GM21423 (cell line): ENCODE results near the gene PIK3R3.
"Not testable (repeated sequence)": the region's sequence is repeated elsewhere in the genome, so short reads cannot be mapped to it uniquely, and the experiment has no call there.

ENCODE experiments used
- ATAC-seq: cut with Tn5 transposase; IDR thresholded peaks from one replicate; pipeline ENCODE4 v1.9.1; 2021; ENCODE audit warnings: mild to moderate bottlenecking, moderate library complexity; ENCODE audit not compliant: unreplicated experiment

The PIK3R3 gene

GRCh38 chr1:46113948-46114347 lies 18.5 kb downstream of the PIK3R3 start:
- ATAC-seq: no peak

DNA sequence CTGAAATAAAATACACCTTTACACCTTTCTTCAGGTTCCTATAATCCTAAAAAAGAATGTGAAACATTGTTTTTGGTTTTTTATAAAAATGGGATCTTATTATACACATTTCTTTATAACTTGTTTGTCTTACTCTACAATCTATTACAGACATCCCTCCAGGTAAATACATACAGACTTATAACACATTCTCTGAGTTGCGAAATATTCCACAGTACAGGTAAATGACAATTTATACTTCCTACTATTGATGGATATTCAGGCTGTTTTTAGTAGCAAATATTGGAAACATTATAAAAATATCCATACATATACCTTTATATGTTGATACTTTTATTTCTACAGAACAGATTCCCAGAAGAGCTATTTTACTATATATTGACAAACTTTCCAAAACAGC lies 20.3 kb downstream of the PIK3R3 start:
- ATAC-seq: no peak

DNA sequence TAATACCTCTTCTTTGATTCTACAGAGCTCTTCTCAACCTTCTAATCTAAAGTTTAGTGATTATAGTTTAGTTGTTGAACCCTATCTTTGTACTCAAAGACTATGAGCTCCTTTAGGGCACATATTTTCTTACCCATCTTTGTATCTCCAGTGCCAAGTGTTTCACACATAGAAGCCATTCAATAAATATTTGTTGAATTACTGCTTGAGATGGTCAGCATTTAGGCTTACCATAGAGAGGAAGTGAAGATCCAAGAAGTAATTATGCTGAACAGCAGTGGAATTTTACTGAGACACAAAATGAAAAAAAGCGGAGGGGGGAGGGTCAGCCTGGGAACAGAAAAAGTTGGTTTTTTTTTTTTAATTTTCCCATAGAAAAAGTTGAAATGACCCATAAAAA lies 21.9 kb downstream of the PIK3R3 start:
- ATAC-seq: no peak

DNA sequence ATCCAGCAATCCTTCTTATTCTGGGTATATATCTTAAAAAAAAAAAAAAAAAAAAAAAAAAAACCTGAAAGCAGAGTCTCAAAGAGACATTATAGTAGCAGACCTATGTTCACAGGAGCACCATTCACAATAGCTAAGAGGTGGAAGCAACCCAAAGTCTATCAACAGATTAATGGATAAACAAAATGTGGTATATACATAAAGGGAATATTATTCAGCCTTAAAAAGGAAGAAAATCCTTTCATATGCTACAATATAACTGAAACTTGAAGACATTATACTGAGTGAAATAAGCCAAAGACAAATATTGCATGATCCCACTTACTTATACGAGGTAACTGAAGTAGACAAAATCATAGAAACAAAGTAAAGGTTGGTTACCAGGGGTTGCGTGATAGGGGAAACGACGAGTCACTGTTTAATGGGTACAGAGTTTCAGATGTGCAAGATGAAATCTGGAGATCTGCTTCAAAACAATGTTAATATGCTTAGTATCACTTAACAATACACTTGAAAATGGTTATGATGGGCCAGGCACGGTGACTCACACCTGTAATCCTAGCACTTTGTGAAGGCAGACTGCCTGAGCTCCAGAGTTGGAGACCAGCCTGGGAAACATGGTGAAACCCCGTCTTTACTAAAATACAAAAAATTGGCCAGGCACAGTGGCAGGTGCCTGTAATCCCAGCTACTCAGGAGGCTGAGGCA lies 29.5 kb downstream of the PIK3R3 start:
- no peak for ATAC-seq

DNA sequence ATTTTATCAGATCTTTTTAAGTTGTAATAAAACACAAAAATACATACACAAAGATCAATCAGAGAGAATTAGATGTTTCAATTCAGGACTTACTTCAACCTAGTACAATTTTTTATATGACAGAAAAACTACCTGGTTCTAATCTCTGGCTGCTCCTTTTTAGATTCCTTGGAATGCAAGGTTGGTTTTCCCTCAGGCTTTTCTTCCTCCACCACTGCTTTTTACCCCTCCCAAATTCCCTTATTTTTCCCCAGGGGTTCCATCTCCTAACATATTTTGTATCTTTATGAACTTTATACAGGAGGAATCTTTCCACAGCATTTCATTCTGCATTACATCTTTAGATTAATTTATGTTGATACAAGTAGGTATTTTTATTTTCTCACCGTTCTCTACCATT lies 33.2 kb downstream of the PIK3R3 start:
- ATAC-seq: no peak

- no peak for ATAC-seq
These were observed 34.3 kb downstream of the PIK3R3 start for GRCh38 chr1:46098027-46098712.

GRCh38 chr1:46097149-46097472 lies 35.3 kb downstream of the PIK3R3 start:
- no peak for ATAC-seq

DNA sequence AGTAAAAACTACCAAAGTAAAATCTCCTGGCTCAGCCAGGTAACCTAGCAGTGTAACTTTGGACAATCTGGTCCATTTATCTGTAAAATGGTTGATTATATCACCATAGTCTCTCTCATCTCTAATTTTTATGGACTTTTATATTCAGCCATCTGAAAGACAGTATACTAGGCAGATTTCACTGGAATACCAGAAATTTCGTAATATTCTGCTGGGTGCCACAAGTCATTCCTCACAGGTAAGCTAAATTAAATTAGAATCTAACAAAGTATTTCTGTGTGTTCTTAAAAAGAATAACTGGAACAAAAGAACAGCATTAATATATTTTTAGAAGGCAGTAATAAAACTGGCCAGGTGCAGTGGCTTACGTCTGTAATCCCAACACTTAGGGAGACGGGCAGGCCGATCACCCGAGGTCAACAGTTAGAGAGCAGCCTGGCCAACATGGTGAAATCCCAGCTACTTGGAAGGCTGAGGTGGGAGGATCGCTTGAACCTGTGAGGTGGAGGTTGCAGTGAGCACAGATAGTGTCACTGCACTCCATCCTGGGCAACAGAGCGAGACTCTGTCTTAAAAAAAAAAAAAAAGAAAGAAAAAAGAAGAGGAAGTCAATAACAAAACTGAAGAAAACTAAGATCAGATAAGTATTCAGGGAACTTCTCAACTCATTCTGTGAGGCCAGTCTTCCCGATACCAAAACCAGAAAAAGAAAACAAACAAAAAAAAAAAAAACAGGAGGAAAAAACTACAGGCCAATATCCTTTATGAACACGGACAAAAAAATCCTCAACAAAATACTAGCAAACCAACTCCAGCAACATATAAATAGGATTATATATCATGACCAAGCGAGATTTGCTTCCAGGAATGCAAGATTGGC lies 35.9 kb downstream of the PIK3R3 start:
- no peak for ATAC-seq

- not testable (repeated sequence) for ATAC-seq
These were observed 37.3 kb downstream of the PIK3R3 start for GRCh38 chr1:46095110-46095509.

GRCh38 chr1:46094471-46095005 lies 37.9 kb downstream of the PIK3R3 start:
- ATAC-seq: no peak

GRCh38 chr1:46093832-46094231 lies 38.6 kb downstream of the PIK3R3 start:
- not testable (repeated sequence) for ATAC-seq

DNA sequence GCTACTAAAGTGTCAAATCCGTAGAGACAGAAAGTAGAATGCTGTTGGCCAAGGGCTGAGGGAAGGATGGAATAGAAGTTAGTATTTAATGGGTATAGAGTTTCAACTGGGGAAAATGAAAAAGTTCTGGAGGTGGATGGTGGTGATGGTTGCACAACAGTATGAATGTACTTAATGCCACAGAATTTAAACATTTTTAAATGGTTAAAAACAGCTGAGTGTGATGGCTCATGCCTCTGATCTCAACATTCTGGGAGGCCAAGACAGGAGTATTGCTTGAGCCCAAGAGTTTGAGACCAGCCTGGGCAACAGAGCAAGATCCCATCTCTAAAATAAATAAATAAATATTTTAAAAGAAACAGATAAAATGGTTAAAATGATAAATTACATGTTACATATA lies 44.5 kb downstream of the PIK3R3 start:
- no peak for ATAC-seq

GRCh38 chr1:46086576-46086975 lies 45.9 kb downstream of the PIK3R3 start:
- ATAC-seq: no peak

GRCh38 chr1:46084553-46085451 lies 47.6 kb downstream of the PIK3R3 start:
- no peak for ATAC-seq

DNA sequence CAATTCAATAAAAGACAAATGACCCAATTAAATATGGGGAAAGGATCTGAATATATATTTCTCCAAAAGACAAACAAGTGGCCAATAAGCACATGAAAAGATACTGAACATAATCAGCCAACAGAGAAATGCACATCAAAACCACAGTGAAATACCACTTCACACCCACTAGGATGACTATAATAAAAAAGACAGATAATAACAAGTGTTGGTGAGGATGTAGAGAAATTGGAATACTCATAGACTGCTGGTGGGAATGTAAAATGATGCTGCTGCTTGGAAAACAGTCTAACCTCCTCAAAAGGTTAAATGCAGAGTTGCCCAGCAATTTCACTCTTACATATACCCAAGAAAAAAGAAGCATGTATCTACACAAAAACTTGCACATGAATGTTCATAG lies 48.9 kb downstream of the PIK3R3 start:
- no peak for ATAC-seq

DNA sequence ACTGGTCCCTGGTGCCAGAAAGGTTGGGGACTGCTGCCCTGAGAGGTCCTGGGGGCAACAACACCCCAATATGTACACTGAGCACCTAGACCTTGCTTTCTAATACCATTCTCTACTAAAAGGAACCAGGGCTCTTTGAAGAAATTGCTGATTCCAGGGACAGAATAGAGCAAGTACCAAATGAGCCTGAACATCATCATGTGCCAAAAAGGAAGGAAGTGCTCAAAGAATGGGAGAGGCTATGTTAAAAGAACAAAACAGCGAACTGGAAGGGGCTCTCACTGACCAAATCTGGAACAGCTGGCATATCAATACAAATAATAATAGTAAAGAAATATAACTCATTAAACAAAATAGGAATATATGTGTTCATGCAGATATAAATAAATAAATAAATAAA lies 50.8 kb downstream of the PIK3R3 start:
- no peak for ATAC-seq

DNA sequence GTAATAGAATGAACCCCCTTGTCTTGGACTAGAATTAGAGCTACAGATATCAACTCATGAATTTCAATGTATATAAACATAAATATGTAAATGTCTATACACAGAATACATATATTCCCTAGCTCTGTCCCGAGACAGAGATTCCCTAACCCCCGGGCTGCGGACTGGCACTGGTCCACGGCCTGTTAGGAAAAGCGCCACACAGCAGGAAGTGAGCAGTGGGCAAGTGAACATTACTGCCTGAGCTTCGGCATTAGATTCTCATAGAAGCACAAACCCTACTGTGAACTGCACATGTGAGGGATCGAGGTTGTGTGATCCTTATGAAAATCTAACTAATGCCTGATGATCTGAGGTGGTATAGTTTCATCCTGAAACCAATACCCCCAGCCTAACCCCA lies 51.2 kb downstream of the PIK3R3 start:
- ATAC-seq: no peak

- no peak for ATAC-seq
These were observed 52.2 kb downstream of the PIK3R3 start for GRCh38 chr1:46080257-46080656.

DNA sequence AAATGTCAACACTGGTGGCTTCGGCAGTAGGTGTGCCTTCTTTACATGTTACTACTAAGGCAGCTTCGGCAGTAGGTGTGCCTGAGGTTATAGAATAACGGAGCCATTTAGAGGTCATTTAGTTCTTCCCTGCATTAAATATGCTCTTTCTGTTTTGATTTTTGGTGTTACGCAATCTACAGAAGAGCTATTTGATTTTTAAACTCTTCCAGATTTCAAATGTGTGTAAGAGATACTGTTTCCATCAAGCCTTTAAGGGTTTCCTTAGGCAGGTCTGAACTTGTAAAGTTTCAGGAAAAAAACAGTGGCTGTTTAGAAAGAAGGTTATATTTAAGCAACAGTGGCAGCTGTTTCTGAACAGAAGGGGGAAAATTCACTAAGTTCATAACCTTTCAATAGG lies 54.8 kb downstream of the PIK3R3 start:
- ATAC-seq: no peak

DNA sequence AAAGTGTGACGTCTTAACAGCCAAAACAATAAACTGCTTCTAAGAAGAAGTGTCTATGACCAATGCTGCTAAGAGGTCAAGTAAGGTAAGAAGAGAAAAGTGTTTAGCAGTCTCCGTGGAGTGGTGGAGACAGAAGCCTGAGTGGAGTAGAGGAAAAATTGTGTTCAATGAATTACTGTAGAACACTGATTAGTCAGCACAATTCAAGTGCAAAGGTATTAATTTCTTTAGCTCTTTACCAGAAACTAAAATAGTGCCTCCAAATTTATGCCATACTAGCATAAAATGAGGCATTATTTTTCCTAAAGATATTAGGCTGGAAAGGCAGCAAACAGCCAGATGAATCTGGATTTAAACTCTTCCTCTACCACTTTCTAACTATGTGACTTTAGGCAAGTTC lies 56.1 kb downstream of the PIK3R3 start:
- no peak for ATAC-seq

- ATAC-seq: no peak
These were observed 59.5 kb downstream of the PIK3R3 start for GRCh38 chr1:46072975-46073374.
